Prostate gland (tissue), 2 donors: ENCODE measurements around the gene EHD3.

ENCODE experiments used
- CTCF ChIP-seq, 4 experiments: fragments of 200-600 bp in 2 of 4; fragments of 450-650 bp in 2 of 4; sonication (generic) in 2 of 4; IDR thresholded peaks; 1 replicate in 3 of 4; 2 replicates in 1 of 4; pipeline ENCODE4 v1.5.1; 2016 to 2019; ENCODE audit warnings: antibody characterized with exemption in 4 of 4, mild to moderate bottlenecking in 2 of 4, moderate library complexity in 2 of 4
- POLR2A ChIP-seq: fragments of 450-650 bp; IDR thresholded peaks from one replicate; pipeline ENCODE4 v1.6.1; 2016; ENCODE audit warnings: antibody characterized with exemption, mild to moderate bottlenecking
- POLR2AphosphoS5 ChIP-seq: sonication (generic); formaldehyde crosslinking; IDR thresholded peaks from one replicate; pipeline ENCODE4 v1.6.1; 2017; ENCODE audit warnings: antibody characterized with exemption

GRCh38 chr2:31189141-31189540 lies 44.8 kb upstream of the EHD3 start:
- TF ChIP-seq CTCF (IDR thresholded peaks at IDR 0.05) (no peak), POLR2A (no peak), POLR2AphosphoS5 (no peak)
